ENCODE data around the gene CGN.

CGN gene

GRCh38 chr1:151524736-151525135 lies 13.5 kb downstream of the CGN start:
- no peak for DNase-seq (ENCODE audit: low spot score)

GRCh38 chr1:151526735-151527525 lies 15.7 kb downstream of the CGN start:
- DNase-seq (ENCODE audit: low spot score) = no peak

GRCh38 chr1:151529211-151529702 lies 18.1 kb downstream of the CGN start:
- no peak for DNase-seq (ENCODE audit: low spot score)

GRCh38 chr1:151529781-151530180 lies 18.6 kb downstream of the CGN start:
- DNase-seq (ENCODE audit: low spot score) = no peak

GRCh38 chr1:151530461-151530860 lies 19.3 kb downstream of the CGN start:
- no peak for DNase-seq (ENCODE audit: low spot score)

GRCh38 chr1:151533870-151534269 lies 22.7 kb downstream of the CGN start:
- DNase-seq (ENCODE audit: low spot score) = no peak

- DNase-seq (ENCODE audit: low spot score) = peak; percentile 68
Measured at GRCh38 chr1:151534662-151535278, 23.6 kb downstream of the CGN start.

- DNase-seq (ENCODE audit: low spot score) = no peak
Measured at GRCh38 chr1:151535326-151536271, 24.4 kb downstream of the CGN start.

GRCh38 chr1:151536499-151536898 lies 25.3 kb downstream of the CGN start:
- no peak for DNase-seq (ENCODE audit: low spot score)

GRCh38 chr1:151537112-151537511 lies 25.9 kb downstream of the CGN start:
- DNase-seq (ENCODE audit: low spot score) = no peak

- DNase-seq (ENCODE audit: low spot score) = peak; percentile 56
Measured at GRCh38 chr1:151539321-151540020, 28.3 kb downstream of the CGN start.

GRCh38 chr1:151540021-151540981 lies 29.1 kb downstream of the CGN start, which contains the start of gene TUFT1:
TSS of gene TUFT1 (plus strand) at chr1:151540309. CDS start at chr1:151540367, 58 bp downstream.
- DNase-seq (ENCODE audit: low spot score) = peak; percentile 88

- no peak for DNase-seq (ENCODE audit: low spot score)
Measured at GRCh38 chr1:151540982-151541377, 29.8 kb downstream of the CGN start.

GRCh38 chr1:151541752-151542151 lies 30.6 kb downstream of the CGN start:
- DNase-seq (ENCODE audit: low spot score) = no peak

GRCh38 chr1:151542710-151543129 lies 31.5 kb downstream of the CGN start:
- no peak for DNase-seq (ENCODE audit: low spot score)

GRCh38 chr1:151545542-151545941 lies 34.4 kb downstream of the CGN start:
- DNase-seq (ENCODE audit: low spot score) = no peak

GRCh38 chr1:151546011-151546925 lies 35.1 kb downstream of the CGN start:
- DNase-seq (ENCODE audit: low spot score) = no peak

- DNase-seq (ENCODE audit: low spot score) = no peak
Measured at GRCh38 chr1:151547119-151547899, 36.1 kb downstream of the CGN start.

GRCh38 chr1:151547900-151548230 lies 36.7 kb downstream of the CGN start:
- DNase-seq (ENCODE audit: low spot score) = no peak
